HEK293 (cell line): ENCODE results near the gene HACD3.
A peak's percentile ranks its signal among the peaks of the same experiment; 100 is the strongest.

Experiments used
- GLIS1 ChIP-seq: fragments of 450-650 bp; formaldehyde crosslinking; IDR thresholded peaks from 2 replicates; pipeline ENCODE4 v1.5.1; 2016; ENCODE audit warnings: missing biosample characterization, missing genetic modification characterization
- WT1 ChIP-seq: fragments of 450-650 bp; formaldehyde crosslinking; IDR thresholded peaks from 2 replicates; pipeline ENCODE4 v1.5.1; 2016; ENCODE audit warnings: missing biosample characterization, missing genetic modification characterization
- ZNF23 ChIP-seq: fragments of 450-650 bp; formaldehyde crosslinking; IDR thresholded peaks from 2 replicates; pipeline ENCODE4 v1.5.1; 2016; ENCODE audit warnings: missing biosample characterization, missing genetic modification characterization, borderline replicate concordance
- ZNF274 ChIP-seq, 2 experiments: fragments of 200-500 bp in 1 of 2; fragments of 450-650 bp in 1 of 2; sonication (Bioruptor generic) in 1 of 2; formaldehyde crosslinking in 1 of 2; IDR thresholded peaks; 2 replicates each; pipeline versions ENCODE4 v1.5.1 to v1.6.1; 2014 to 2016; ENCODE audit warnings: borderline replicate concordance in 1 of 2, inconsistent platforms in 1 of 2, low read length in 1 of 2, missing biosample characterization in 1 of 2, missing genetic modification characterization in 1 of 2
- ZNF311 ChIP-seq: fragments of 450-650 bp; formaldehyde crosslinking; IDR thresholded peaks from 2 replicates; pipeline ENCODE4 v1.5.1; 2017; ENCODE audit warnings: missing biosample characterization, missing genetic modification characterization, borderline replicate concordance
- ZNF37A ChIP-seq: fragments of 450-650 bp; IDR thresholded peaks from 2 replicates; pipeline ENCODE4 v1.5.1; 2018; ENCODE audit warnings: missing biosample characterization, missing genetic modification characterization
- ZNF391 ChIP-seq: fragments of 450-650 bp; formaldehyde crosslinking; IDR thresholded peaks from 2 replicates; pipeline ENCODE4 v1.5.1; 2016; ENCODE audit warnings: low read depth, missing biosample characterization, missing genetic modification characterization, borderline replicate concordance
- ZNF777 ChIP-seq: fragments of 450-650 bp; formaldehyde crosslinking; IDR thresholded peaks from 2 replicates; pipeline ENCODE4 v1.5.1; 2017; ENCODE audit warnings: missing biosample characterization, missing genetic modification characterization, borderline replicate concordance
- TF ChIP-seq, protein P1 (sequence below): fragments of 450-650 bp; formaldehyde crosslinking; IDR thresholded peaks from 2 replicates; pipeline ENCODE4 v1.5.1; 2016; ENCODE audit warnings: missing biosample characterization, missing genetic modification characterization
- TF ChIP-seq, protein P2 (sequence below): IDR thresholded peaks from 2 replicates; pipeline ENCODE4 v1.6.1; 2011; ENCODE audit warnings: mild to moderate bottlenecking, low read depth, low read length, borderline replicate concordance
- TF ChIP-seq, protein P3 (sequence below): fragments of 450-650 bp; formaldehyde crosslinking; IDR thresholded peaks from 2 replicates; pipeline ENCODE4 v1.5.1; 2016; ENCODE audit warnings: missing biosample characterization, missing genetic modification characterization
- TF ChIP-seq, protein P4 (sequence below): fragments of 450-650 bp; formaldehyde crosslinking; IDR thresholded peaks from 2 replicates; pipeline ENCODE4 v1.5.1; 2017; ENCODE audit warnings: missing biosample characterization, mild to moderate bottlenecking, missing genetic modification characterization, moderate library complexity

DNA sequence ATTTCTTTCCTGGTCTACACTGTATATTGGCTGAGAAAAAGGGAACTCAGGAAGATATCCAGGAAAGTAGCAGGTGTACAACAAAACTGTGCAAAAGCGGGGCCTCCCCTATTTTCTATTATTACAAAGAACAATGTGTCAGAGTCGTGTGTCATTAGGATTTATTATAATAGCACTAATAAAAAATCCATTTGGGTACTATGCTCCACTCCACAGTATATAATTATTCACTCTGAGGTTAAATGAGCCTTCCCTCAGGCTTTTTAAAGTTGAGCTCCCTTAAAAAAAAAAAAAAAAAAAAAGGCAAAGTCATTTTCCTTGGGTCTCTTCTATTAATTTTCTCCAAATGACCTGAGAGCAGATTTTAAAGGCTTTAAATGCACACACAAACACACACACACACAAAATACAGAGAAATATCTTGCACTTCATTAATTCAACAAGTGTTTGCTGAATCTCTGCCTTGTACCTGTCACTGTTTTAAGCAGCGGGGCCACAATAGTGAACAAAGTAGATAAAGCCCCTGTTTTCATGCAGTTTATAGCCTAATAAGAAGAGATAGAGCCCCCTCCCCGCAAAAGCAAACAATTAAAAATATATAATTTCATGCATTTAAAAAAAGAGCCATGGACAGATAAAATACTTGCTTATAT lies 11.5 kb upstream of the HACD3 start:
- TF ChIP-seq ZNF37A: no peak
- no peak for TF ChIP-seq GLIS1
- TF ChIP-seq, protein P1, sequence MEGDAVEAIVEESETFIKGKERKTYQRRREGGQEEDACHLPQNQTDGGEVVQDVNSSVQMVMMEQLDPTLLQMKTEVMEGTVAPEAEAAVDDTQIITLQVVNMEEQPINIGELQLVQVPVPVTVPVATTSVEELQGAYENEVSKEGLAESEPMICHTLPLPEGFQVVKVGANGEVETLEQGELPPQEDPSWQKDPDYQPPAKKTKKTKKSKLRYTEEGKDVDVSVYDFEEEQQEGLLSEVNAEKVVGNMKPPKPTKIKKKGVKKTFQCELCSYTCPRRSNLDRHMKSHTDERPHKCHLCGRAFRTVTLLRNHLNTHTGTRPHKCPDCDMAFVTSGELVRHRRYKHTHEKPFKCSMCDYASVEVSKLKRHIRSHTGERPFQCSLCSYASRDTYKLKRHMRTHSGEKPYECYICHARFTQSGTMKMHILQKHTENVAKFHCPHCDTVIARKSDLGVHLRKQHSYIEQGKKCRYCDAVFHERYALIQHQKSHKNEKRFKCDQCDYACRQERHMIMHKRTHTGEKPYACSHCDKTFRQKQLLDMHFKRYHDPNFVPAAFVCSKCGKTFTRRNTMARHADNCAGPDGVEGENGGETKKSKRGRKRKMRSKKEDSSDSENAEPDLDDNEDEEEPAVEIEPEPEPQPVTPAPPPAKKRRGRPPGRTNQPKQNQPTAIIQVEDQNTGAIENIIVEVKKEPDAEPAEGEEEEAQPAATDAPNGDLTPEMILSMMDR (tag by site-specific recombination): no peak
- no peak for TF ChIP-seq ZNF23 (tag by site-specific recombination)
- TF ChIP-seq, protein P2, sequence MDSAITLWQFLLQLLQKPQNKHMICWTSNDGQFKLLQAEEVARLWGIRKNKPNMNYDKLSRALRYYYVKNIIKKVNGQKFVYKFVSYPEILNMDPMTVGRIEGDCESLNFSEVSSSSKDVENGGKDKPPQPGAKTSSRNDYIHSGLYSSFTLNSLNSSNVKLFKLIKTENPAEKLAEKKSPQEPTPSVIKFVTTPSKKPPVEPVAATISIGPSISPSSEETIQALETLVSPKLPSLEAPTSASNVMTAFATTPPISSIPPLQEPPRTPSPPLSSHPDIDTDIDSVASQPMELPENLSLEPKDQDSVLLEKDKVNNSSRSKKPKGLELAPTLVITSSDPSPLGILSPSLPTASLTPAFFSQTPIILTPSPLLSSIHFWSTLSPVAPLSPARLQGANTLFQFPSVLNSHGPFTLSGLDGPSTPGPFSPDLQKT: no peak
- no peak for TF ChIP-seq ZNF311 (tag by site-specific recombination)
- no peak for TF ChIP-seq ZNF777 (tag by site-specific recombination)
- TF ChIP-seq, protein P3, sequence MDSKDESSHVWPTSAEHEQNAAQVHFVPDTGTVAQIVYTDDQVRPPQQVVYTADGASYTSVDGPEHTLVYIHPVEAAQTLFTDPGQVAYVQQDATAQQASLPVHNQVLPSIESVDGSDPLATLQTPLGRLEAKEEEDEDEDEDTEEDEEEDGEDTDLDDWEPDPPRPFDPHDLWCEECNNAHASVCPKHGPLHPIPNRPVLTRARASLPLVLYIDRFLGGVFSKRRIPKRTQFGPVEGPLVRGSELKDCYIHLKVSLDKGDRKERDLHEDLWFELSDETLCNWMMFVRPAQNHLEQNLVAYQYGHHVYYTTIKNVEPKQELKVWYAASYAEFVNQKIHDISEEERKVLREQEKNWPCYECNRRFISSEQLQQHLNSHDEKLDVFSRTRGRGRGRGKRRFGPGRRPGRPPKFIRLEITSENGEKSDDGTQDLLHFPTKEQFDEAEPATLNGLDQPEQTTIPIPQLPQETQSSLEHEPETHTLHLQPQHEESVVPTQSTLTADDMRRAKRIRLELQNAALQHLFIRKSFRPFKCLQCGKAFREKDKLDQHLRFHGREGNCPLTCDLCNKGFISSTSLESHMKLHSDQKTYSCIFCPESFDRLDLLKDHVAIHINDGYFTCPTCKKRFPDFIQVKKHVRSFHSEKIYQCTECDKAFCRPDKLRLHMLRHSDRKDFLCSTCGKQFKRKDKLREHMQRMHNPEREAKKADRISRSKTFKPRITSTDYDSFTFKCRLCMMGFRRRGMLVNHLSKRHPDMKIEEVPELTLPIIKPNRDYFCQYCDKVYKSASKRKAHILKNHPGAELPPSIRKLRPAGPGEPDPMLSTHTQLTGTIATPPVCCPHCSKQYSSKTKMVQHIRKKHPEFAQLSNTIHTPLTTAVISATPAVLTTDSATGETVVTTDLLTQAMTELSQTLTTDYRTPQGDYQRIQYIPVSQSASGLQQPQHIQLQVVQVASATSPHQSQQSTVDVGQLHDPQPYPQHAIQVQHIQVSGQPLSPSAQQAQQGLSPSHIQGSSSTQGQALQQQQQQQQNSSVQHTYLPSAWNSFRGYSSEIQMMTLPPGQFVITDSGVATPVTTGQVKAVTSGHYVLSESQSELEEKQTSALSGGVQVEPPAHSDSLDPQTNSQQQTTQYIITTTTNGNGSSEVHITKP: 0 out of 2 replicates have a peak, but pooled peaks have one; percentile 6
- no peak for TF ChIP-seq WT1 (tag by site-specific recombination)
- TF ChIP-seq ZNF391: no peak
- no peak for TF ChIP-seq ZNF274 (IDR thresholded peaks at IDR 0.05; ENCODE audit: low read length)
- TF ChIP-seq ZNF274 (tag by site-specific recombination; IDR thresholded peaks at IDR 0.05; ENCODE audit: borderline replicate concordance): no peak
- TF ChIP-seq, protein P4, sequence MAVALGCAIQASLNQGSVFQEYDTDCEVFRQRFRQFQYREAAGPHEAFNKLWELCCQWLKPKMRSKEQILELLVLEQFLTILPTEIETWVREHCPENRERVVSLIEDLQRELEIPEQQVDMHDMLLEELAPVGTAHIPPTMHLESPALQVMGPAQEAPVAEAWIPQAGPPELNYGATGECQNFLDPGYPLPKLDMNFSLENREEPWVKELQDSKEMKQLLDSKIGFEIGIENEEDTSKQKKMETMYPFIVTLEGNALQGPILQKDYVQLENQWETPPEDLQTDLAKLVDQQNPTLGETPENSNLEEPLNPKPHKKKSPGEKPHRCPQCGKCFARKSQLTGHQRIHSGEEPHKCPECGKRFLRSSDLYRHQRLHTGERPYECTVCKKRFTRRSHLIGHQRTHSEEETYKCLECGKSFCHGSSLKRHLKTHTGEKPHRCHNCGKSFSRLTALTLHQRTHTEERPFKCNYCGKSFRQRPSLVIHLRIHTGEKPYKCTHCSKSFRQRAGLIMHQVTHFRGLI (tag by site-specific recombination): no peak
